Epithelial cell of esophagus (primary cell): ENCODE data around the gene PHF5A.

ENCODE experiments used
- DNase-seq: peaks from one replicate; pipeline ENCODE4 v3.0.0; 2010; ENCODE audit warnings: low read depth
- H3K4me3 ChIP-seq: 2 replicates; pipeline ENCODE4 v1.5.1; 2011; ENCODE audit warnings: mild to moderate bottlenecking, low read length, control low read depth
- TF ChIP-seq, protein P1 (sequence below): IDR thresholded peaks from 2 replicates; pipeline ENCODE4 v1.5.1; 2011; ENCODE audit warnings: low read depth, mild to moderate bottlenecking, low read length, control low read depth, inconsistent platforms; ENCODE audit not compliant: insufficient read depth; ENCODE audit errors: missing control alignments

The PHF5A gene

GRCh38 chr22:41488076-41488475 is 19.6 kb upstream of the PHF5A start:
- DNase-seq = no peak
- TF ChIP-seq, protein P1, sequence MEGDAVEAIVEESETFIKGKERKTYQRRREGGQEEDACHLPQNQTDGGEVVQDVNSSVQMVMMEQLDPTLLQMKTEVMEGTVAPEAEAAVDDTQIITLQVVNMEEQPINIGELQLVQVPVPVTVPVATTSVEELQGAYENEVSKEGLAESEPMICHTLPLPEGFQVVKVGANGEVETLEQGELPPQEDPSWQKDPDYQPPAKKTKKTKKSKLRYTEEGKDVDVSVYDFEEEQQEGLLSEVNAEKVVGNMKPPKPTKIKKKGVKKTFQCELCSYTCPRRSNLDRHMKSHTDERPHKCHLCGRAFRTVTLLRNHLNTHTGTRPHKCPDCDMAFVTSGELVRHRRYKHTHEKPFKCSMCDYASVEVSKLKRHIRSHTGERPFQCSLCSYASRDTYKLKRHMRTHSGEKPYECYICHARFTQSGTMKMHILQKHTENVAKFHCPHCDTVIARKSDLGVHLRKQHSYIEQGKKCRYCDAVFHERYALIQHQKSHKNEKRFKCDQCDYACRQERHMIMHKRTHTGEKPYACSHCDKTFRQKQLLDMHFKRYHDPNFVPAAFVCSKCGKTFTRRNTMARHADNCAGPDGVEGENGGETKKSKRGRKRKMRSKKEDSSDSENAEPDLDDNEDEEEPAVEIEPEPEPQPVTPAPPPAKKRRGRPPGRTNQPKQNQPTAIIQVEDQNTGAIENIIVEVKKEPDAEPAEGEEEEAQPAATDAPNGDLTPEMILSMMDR = no peak
- H3K4me3 ChIP-seq = no peak overlapping the region

- no peak for DNase-seq
- no peak overlapping the region for H3K4me3 ChIP-seq
- TF ChIP-seq, protein P1 = no peak
Measured at GRCh38 chr22:41487037-41487935, 18.8 kb upstream of the PHF5A start.

- no peak for DNase-seq
- H3K4me3 ChIP-seq = no peak overlapping the region
- TF ChIP-seq, protein P1 = no peak
Measured at GRCh38 chr22:41485033-41485432, 16.5 kb upstream of the PHF5A start.

GRCh38 chr22:41482319-41482935 is 13.9 kb upstream of the PHF5A start:
- H3K4me3 ChIP-seq = no peak overlapping the region
- DNase-seq = no peak
- TF ChIP-seq, protein P1 = no peak

DNA sequence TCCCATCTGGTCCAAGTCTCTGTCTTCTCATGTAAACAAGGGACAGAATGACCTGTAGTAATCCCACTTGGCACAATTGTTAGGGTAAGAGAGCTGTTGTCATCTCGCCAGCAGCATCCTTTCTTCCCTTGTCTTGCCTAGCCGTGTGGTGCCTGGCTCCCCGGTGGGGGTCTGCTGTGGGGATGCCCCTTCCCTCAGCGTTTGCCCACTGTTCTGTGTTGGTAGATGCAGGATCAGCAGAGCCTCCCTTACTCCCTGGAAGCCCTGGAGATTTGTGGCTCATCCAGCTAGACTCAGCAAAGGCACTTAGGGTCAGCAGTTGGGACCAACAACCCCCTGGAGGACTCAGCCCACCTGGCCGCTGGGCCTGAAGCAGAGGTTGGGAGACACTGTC is 13.4 kb upstream of the PHF5A start:
- TF ChIP-seq, protein P1 = no peak
- no peak for DNase-seq
- no peak overlapping the region for H3K4me3 ChIP-seq

- TF ChIP-seq, protein P1 = no peak
- no peak for DNase-seq
- no peak overlapping the region for H3K4me3 ChIP-seq
Measured at GRCh38 chr22:41481131-41481830, 12.8 kb upstream of the PHF5A start.
